ENCODE results near the gene GRIN3B. TPM values are rescaled to one million over a fixed set of nuclear protein-coding genes. Genes with fewer than 3 reads are reported as not detected.

Gene GRIN3B
- total and polyA plus RNA-seq, 10 of the 15 experiments (the other 5 are each of a cell fraction or from before 2014, with no cell fraction given): 0.15 TPM; not detected in 9

DNA sequence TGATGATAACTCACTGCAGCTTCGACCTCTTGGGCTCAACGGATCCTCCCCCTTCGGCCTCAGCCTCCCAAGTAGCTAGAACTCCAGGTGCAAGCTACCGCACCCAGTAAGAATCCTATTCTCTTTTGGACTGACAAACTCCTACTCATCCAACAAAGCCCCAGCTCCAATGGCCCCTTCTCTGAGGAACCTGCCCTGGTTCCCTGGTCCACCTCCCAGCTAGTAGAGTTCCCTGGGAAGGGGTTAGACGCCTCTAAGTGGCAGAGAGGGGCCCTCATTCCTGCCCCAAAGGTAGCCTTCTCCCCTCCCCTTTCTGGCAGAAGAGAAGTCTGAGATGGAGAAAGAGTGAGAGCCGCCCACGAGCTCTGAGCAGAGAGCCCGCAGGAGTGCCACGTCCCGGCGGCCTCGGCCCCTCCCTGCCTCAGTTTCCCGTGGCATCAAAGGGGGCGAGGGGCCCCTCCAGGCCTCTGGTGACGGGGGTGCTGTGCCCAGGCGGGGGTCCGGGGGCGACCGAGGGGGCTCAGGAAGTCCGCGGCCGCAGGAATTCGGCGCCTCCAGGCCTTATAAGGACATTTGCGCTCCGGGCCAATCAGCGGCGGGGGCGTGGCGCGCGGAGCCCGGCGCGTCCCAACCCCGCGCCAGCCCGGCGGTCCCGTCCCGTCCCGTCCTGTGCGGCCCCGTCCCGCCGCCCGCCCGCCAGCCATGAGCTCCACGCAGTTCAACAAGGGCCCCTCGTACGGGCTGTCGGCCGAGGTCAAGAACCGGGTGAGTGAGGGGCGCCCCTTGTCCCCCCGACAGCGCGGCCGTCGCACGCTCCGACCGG, 26.0 kb downstream of the GRIN3B start, which contains the start of gene CNN2 (continued):
- TF ChIP-seq, protein P1, sequence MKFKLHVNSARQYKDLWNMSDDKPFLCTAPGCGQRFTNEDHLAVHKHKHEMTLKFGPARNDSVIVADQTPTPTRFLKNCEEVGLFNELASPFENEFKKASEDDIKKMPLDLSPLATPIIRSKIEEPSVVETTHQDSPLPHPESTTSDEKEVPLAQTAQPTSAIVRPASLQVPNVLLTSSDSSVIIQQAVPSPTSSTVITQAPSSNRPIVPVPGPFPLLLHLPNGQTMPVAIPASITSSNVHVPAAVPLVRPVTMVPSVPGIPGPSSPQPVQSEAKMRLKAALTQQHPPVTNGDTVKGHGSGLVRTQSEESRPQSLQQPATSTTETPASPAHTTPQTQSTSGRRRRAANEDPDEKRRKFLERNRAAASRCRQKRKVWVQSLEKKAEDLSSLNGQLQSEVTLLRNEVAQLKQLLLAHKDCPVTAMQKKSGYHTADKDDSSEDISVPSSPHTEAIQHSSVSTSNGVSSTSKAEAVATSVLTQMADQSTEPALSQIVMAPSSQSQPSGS (IDR thresholded peaks at IDR 0.05; ENCODE audit: low read length): no peak
- TF ChIP-seq, protein P2, sequence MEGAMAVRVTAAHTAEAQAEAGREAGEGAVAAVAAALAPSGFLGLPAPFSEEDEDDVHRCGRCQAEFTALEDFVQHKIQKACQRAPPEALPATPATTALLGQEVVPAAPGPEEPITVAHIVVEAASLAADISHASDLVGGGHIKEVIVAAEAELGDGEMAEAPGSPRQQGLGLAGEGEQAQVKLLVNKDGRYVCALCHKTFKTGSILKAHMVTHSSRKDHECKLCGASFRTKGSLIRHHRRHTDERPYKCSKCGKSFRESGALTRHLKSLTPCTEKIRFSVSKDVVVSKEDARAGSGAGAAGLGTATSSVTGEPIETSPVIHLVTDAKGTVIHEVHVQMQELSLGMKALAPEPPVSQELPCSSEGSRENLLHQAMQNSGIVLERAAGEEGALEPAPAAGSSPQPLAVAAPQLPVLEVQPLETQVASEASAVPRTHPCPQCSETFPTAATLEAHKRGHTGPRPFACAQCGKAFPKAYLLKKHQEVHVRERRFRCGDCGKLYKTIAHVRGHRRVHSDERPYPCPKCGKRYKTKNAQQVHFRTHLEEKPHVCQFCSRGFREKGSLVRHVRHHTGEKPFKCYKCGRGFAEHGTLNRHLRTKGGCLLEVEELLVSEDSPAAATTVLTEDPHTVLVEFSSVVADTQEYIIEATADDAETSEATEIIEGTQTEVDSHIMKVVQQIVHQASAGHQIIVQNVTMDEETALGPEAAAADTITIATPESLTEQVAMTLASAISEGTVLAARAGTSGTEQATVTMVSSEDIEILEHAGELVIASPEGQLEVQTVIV (IDR thresholded peaks at IDR 0.05; ENCODE audit: borderline replicate concordance, partially characterized antibody): no peak
- TF ChIP-seq RUNX3 (IDR thresholded peaks at IDR 0.05; ENCODE audit: low read length): no peak
- TF ChIP-seq BACH1 (IDR thresholded peaks at IDR 0.05; ENCODE audit: borderline replicate concordance): peak; percentile 80
- no peak for TF ChIP-seq MYB (IDR thresholded peaks at IDR 0.05; ENCODE audit: borderline replicate concordance, low read depth, low read length)
- no peak for TF ChIP-seq CHD2 (IDR thresholded peaks at IDR 0.05; ENCODE audit: borderline replicate concordance, low read depth, low read length)
- TF ChIP-seq ETV6 (conservative IDR thresholded peaks at IDR 0.05 in 1 of 2, IDR thresholded peaks at IDR 0.05 in 1 of 2; ENCODE audit: borderline replicate concordance in 1 of 2, low read depth in 1 of 2): no peak
- TF ChIP-seq, protein P3, sequence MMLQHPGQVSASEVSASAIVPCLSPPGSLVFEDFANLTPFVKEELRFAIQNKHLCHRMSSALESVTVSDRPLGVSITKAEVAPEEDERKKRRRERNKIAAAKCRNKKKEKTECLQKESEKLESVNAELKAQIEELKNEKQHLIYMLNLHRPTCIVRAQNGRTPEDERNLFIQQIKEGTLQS (IDR thresholded peaks at IDR 0.05; ENCODE audit: borderline replicate concordance, extremely low read depth, low read depth, low read length): no peak
- TF ChIP-seq MTA3 (IDR thresholded peaks at IDR 0.05; ENCODE audit: borderline replicate concordance, low read length): no peak
- TF ChIP-seq, protein P4, sequence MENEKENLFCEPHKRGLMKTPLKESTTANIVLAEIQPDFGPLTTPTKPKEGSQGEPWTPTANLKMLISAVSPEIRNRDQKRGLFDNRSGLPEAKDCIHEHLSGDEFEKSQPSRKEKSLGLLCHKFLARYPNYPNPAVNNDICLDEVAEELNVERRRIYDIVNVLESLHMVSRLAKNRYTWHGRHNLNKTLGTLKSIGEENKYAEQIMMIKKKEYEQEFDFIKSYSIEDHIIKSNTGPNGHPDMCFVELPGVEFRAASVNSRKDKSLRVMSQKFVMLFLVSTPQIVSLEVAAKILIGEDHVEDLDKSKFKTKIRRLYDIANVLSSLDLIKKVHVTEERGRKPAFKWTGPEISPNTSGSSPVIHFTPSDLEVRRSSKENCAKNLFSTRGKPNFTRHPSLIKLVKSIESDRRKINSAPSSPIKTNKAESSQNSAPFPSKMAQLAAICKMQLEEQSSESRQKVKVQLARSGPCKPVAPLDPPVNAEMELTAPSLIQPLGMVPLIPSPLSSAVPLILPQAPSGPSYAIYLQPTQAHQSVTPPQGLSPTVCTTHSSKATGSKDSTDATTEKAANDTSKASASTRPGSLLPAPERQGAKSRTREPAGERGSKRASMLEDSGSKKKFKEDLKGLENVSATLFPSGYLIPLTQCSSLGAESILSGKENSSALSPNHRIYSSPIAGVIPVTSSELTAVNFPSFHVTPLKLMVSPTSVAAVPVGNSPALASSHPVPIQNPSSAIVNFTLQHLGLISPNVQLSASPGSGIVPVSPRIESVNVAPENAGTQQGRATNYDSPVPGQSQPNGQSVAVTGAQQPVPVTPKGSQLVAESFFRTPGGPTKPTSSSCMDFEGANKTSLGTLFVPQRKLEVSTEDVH (IDR thresholded peaks at IDR 0.05; ENCODE audit: low read depth, partially characterized antibody): no peak
- TF ChIP-seq SUPT20H (IDR thresholded peaks at IDR 0.05; ENCODE audit: borderline replicate concordance, control insufficient read depth, low read depth, low read length): no peak
- TF ChIP-seq, protein P5, sequence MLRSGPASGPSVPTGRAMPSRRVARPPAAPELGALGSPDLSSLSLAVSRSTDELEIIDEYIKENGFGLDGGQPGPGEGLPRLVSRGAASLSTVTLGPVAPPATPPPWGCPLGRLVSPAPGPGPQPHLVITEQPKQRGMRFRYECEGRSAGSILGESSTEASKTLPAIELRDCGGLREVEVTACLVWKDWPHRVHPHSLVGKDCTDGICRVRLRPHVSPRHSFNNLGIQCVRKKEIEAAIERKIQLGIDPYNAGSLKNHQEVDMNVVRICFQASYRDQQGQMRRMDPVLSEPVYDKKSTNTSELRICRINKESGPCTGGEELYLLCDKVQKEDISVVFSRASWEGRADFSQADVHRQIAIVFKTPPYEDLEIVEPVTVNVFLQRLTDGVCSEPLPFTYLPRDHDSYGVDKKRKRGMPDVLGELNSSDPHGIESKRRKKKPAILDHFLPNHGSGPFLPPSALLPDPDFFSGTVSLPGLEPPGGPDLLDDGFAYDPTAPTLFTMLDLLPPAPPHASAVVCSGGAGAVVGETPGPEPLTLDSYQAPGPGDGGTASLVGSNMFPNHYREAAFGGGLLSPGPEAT (IDR thresholded peaks at IDR 0.05; ENCODE audit: low read depth): no peak
- no peak for TF ChIP-seq CBX3 (IDR thresholded peaks at IDR 0.05; ENCODE audit: borderline replicate concordance, low read depth)
- TF ChIP-seq WRNIP1 (IDR thresholded peaks at IDR 0.05; ENCODE audit: borderline replicate concordance, low read depth, low read length): no peak
- TF ChIP-seq KLF5 (IDR thresholded peaks at IDR 0.05; ENCODE audit: partially characterized antibody): no peak
- TF ChIP-seq NR2C2 (IDR thresholded peaks at IDR 0.05; ENCODE audit: borderline replicate concordance, control insufficient read depth, insufficient read length, low read depth): no peak
- TF ChIP-seq, protein P6, sequence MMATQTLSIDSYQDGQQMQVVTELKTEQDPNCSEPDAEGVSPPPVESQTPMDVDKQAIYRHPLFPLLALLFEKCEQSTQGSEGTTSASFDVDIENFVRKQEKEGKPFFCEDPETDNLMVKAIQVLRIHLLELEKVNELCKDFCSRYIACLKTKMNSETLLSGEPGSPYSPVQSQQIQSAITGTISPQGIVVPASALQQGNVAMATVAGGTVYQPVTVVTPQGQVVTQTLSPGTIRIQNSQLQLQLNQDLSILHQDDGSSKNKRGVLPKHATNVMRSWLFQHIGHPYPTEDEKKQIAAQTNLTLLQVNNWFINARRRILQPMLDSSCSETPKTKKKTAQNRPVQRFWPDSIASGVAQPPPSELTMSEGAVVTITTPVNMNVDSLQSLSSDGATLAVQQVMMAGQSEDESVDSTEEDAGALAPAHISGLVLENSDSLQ (IDR thresholded peaks at IDR 0.05): no peak
- no peak for TF ChIP-seq SREBF2 (IDR thresholded peaks at IDR 0.05; ENCODE audit: low read length)
- TF ChIP-seq LARP7 (IDR thresholded peaks at IDR 0.05): peak; percentile 82

Data from GM12878 (cell line).